GM04504 (cell line): ENCODE results near the gene NCAPG2.
"Not testable (repeated sequence)": the region's sequence is repeated elsewhere in the genome, so short reads cannot be mapped to it uniquely, and the experiment has no call there.

ENCODE experiments used
- DNase-seq: peaks from one replicate; pipeline ENCODE4 v3.0.0-alpha.2; 2012; ENCODE audit warnings: low read depth

The NCAPG2 gene

DNA sequence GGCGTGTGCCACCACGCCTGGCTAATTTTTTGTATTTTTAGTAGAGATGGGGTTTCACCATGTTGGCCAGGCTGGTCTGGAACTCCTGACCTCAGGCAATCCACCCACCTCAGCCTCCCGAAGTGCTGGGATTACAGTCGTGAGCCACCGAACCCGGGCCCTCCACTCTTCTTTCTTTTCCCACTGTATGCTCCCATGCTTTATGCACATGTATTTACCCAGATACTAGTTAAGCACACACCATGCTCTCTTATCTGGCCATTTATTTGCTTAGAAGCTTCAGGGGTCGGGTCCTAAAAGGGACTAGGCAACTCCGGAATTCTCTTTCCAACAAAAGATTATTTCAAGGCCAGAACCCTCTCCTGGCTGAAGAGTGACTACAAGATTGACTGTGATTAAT lies 78.3 kb downstream of the NCAPG2 start:
- not testable (repeated sequence) for DNase-seq

GRCh38 chr7:158623241-158623640 lies 81.4 kb downstream of the NCAPG2 start:
- DNase-seq: no peak

DNA sequence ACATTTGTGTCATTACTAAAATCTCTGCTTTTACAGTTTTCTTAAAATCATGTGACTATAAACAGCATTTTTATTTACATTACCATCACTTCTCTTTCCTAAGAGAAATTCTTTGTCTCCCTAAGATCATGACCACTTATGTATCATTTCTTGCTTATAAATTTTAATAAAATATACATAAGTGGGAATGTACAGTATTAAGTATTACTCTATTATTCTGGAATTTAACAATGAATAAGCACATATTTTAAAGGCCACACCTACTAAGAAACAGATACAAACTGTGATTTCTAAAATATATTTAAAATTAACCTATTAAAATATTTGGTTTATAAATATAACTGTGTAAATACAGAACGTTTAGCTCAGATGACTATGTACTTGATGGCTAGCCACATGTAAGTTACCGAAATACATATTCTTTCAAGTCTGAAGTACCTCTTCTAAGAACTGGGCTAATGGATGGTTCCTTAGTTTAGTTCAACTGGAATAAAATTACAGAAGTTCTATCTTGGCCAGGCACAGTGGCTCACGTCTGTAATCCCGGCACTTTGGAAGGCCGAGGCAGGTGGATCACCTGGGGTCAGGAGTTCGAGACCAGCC lies 83.7 kb downstream of the NCAPG2 start:
- no peak for DNase-seq

- DNase-seq: no peak
Observed at GRCh38 chr7:158620418-158620817, 84.2 kb downstream of the NCAPG2 start.

DNA sequence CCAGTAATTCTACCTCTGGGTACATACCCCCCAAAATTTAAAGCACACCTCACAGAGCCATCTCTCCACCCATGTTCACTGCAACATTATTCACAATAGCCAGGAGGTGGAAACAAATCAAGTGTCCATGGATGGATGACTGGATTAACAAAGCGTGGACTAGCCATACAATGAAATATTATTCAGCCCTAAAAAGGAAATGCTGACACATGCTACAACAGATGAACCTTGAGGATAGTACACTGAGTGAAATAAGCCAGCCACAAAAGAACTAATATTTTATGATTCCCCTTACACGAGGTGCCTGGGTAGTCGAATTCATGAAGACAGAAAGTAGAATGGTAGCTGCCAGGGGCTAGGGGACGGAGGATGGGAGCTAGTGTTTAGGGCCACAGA lies 85.9 kb downstream of the NCAPG2 start:
- DNase-seq: no peak

- no peak for DNase-seq
Observed at GRCh38 chr7:158617737-158618128, 86.9 kb downstream of the NCAPG2 start.

GRCh38 chr7:158616050-158616449 lies 88.6 kb downstream of the NCAPG2 start:
- no peak for DNase-seq

- DNase-seq: peak; percentile 24
Observed at GRCh38 chr7:158614700-158615099, 89.9 kb downstream of the NCAPG2 start.

DNA sequence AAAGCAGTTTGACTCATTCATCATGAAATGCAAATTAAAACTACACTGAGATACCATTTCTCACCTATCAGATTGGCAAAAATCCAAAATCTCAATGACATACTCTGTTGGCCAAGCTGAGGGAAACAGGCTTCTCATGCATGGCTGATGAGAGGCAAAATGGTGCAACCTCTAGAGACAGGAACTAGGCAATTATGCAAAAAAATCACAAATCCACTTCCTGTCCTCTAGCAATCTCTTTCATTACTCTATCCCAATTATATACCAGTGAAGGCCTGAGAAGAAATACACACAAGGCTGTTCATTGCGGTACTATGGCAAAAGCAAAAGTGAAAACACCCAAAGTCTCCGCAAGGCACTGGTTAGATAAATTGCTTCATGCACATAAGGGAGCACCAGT lies 91.1 kb downstream of the NCAPG2 start:
- DNase-seq: no peak

- DNase-seq: no peak
Observed at GRCh38 chr7:158612546-158612945, 92.1 kb downstream of the NCAPG2 start.

DNA sequence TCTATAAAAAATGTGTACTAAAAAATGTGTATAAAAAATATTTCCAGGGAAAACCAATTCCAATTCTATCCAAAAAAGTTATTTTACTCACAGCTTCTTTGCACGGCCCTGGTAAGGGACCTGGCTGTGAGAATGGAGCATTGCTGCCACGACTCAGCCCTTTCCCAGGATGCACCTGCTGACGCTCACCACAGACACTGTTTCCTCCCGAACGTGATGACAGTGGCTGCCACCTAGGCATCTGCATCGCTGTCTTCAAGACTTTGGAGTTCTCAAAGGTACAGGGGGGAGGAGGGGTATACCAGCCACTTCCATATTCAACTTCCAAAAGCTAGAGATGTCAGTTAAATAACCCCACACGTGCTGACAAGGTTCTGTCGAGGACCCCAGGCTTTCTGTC lies 93.1 kb downstream of the NCAPG2 start:
- no peak for DNase-seq

DNA sequence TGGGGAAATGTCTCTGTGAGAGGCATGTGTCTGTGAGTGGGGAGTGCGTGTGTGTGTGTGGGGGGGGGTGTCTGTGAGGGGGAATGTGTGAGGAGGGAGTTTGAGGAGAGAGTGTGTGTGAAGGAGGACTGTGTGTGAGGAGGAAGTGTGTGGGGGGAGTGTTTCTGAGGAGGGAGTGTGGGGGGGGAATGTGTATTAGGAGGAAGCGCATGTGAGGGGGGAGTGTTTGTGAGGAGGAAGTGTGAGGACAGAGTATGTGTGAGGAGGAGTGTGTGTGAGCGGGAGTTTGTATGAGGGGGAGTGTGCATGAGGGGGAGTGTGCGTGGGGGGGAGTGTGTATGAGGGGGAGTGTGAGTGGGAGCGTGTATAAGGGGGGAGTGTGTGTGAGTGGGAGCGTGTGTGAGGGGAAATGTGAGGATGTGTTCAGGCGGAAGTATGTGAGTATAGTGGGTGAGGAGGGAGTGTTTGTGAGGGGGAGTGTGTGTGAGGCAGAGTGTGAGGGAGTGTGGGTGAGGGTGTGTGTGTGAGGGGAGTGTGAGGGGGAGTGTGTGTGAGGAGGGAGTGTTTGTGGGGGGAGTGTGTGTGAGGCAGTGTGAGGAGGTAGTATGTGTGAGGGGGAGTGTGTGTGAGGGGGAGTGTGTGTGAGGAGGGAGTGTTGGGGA lies 95.2 kb downstream of the NCAPG2 start:
- no peak for DNase-seq

DNA sequence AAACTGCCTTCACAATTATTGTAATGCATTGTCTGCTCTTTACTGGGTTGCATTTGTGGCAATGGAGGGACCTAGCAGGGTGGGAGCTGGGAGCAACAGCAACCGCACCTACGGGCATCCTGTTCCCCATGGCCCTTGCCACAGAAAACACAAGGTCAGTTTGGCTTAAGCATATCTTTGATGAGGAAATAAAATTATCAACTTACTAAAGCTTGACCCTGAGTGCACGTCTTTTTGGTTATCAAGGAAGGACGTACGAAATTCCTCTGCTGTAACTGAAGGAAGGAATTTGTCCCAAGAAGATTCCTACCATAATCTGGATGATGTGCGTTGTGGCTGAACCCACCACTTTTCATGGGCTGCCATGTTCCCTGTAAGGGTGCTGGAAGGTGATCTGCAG lies 97.0 kb downstream of the NCAPG2 start:
- no peak for DNase-seq

DNA sequence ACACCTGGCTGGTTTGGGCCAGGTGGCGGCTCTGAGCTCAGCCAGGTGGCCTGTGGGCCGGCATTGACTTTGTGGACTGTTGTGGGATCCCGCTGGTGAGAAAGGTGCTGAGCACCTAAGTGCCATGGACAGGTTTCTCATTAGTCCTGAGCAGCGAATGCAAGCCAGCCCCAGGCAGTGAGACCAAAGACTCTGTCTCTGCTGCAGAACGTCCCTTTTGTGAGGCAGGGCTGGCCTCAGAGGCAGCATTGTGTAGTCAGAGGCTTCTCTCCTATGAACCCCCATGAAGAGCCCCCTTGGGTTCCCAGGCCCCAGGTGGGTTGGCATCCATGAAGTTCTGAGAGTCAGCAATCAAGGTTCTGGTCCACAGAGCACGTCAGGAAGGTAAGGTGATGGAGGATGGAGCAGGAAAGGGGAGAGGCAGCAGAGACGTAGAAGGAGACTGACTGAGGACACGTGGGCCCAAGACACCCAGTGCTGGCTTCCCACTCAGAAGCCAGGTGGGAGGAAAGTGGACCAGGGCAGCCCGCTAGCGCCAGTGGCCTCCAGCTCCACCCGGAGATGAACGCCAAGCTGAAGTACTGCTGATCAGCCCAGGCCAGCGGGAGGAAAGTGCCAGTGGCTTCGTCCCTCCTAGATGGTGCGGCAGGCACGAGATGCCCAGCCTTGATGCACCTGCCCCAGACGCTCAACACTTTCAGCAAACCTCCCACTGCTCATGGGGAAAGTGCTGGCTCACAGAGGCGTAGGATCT lies 97.8 kb downstream of the NCAPG2 start:
- DNase-seq: no peak

- no peak for DNase-seq
Observed at GRCh38 chr7:158606129-158606528, 98.5 kb downstream of the NCAPG2 start.

GRCh38 chr7:158603773-158604755 lies 100.5 kb downstream of the NCAPG2 start:
- DNase-seq: no peak

- DNase-seq: no peak
Observed at GRCh38 chr7:158602905-158603772, 101.5 kb downstream of the NCAPG2 start.

DNA sequence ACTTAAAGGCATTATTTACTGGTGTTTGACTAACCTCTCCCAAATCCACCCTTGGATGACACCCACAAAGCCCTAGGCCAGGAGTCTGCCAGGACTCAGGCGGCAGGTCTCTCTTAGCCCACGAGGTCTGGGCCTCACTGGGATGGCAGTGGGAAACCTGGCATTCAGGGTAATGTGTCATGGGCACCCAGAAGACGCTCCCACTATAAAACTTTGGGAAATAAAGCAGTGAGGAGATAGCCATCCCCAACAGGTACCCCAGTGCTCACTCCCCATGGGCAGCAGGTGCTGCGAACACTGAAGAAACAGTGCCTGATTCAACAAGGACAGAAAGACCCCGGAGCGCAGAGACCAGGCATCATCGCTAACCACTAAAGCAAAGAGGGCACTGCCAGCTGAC lies 102.6 kb downstream of the NCAPG2 start:
- DNase-seq: no peak

- no peak for DNase-seq
Observed at GRCh38 chr7:158601090-158601489, 103.5 kb downstream of the NCAPG2 start.

GRCh38 chr7:158596745-158597144 lies 107.9 kb downstream of the NCAPG2 start:
- no peak for DNase-seq

DNA sequence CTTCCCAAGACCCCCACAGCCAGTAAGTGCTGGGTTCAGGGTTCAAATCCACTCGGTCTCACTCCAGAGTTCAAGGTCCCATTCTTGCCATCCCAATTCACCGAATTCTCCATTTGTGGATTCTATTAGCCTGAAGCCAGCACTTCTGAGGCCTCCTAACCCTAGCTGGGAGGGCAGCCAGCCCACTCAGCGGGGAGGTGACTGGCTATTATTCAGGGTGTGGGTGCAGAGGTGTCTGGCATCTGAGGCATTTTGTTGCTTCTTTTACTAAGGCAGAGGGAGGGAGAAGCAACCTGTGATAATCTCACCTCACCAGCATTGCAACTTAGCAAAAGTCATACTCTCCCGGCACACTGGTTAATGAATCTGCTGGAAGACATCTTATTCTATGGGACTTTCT lies 108.3 kb downstream of the NCAPG2 start:
- DNase-seq: no peak
